NAMALWA (cell line): Measurements from ENCODE around the gene CCR8.
"Not testable (repeated sequence)": the region's sequence is repeated elsewhere in the genome, so short reads cannot be mapped to it uniquely, and the experiment has no call there.

Experiments
- DNase-seq: peaks from one replicate; pipeline ENCODE4 v3.0.0-alpha.2; 2015; ENCODE audit warnings: low spot score

The CCR8 gene

DNA sequence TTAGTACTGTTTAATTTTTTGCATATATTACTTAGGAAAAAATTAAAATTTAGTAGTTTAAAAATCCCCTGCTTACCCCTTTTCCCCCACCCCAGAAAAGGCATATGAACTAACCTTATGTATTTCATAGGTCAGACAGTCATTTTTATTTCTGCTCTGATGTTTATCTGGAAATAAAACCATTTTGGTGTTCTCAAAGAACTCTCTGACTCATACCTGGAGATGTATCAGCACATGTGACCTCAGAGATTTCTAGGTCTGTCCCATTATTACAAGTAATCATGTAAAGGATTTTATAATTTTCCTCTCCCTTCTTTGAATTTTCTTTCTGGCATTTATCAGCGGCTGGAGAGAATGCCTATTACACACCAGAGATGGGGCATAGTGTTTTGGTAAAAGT is 14.1 kb upstream of the CCR8 start:
- no peak for DNase-seq

DNA sequence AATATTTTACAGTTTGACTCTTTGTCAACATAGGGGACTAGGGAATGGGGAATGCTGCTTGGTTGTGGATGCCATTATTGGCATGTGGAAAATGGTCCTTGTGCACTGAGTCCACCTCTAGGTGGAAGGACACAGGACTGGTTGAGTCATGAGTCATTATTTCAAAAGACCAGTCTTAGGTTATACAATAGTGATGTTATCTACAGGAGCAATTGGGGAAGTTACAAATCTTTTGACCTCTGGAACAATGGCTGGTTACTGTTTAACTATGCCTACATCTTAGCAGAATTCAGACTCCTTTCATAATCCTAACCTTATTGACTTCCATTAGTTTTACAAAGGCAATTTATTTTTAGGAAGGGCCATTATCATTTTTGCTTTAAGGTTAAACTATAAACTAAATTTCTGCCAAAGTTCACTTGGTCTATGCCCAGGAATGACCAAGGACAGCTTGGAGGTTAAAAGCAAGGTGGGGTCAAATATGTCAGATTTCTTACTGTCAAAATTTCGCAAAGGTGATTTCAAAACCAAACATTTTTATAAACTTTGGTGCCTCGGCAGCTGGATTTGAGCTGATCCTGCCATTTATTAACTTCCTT is 11.8 kb upstream of the CCR8 start:
- no peak for DNase-seq

DNA sequence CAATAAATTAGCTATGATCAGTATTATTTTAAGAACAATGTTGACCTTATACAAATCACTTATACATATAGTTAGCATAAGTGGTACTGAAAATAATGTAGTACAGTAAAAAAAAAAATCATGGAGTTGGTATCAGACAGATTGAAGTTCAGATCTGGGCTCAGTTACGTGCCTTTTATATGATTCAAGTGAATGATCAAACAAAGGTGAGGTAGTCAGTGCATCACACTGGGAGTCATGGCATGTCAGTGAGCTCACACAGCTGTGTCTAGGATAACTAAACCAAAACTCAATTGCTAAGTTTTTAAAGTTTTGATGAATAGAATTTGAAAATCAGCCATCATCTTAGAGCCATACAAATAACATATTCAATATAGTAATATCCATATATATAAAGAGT is 11.2 kb upstream of the CCR8 start:
- no peak for DNase-seq

DNA sequence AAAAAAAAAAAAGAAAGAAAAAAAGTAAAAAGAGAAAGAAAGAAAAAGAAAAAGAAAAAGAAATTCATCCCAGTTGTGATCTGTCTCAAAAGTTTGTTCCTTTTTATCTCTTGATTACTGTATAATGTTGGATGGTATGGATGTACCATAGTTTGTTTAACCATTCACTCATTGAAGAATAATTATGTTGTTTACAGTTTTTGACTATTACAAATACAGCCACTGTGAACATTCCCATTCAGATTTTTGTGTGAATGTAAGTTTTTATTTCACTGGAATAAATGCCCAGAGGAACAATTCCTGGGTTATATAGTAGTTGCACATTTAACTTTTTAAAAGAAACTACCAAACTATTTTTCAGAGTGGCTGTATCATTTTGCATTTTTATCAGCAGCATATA is 10.3 kb upstream of the CCR8 start:
- no peak for DNase-seq

DNA sequence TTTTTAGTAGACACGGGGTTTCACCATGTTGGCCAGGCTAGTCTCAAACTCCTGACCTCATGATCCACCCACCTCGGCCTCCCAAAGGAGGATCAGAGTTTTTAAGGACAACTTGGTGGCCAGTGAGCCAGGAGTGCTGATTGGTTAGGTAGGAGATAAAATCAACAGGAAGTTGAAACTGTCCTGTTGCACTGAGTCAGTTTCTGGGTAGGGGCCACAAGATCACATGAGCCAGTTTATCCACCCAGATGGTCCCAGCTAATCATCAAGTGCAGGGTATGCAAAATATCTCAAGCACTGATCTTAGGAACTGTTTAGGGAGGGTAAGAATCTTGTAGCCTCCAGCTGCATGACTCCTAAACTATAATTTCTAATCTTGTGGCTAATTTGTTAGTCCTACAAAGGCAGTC is 7.9 kb upstream of the CCR8 start:
- DNase-seq = not testable (repeated sequence)

DNA sequence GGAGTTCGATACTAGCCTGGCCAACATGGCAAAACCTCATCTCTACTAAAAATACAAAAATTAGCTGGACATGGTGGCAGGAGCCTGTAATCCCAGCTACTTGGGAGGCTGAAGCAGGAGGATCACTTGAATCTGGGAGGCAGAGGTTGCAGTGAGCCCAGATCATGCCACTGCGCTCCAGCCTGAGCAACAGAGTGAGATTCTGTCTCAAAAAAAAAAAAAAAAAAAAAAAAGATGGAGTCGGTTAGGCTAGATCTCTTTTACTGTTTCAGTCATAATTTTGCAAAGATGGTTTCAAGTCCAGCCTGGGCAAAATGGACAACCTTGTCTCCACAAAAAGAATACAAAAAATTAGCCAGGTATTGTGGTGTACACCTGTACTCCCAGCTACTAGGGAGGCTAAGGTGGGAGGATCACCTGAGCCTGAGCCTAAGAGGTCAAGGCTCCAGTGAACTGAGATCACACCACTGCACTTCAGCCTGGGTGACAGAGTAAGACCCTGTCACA is 7.2 kb upstream of the CCR8 start:
- DNase-seq = not testable (repeated sequence)

DNA sequence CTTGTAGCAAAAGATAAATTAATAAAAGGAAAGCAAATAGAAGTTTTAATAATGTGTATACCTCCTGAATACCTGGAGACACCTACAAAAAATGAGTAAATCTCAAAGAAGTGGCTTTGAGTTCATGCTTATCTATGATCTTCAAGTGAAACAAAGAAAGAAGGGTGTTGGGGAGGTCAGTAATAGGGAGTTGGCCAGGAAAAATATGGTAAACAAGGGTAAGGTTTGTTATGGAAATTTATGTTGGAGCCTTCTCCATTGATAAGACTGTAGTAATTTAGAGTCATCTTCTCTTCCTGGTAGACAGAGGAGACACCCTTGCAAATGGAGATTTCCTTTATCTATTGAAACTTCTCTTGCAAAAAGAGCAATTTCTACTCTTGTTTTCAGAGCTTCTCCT is 6.6 kb upstream of the CCR8 start:
- DNase-seq = no peak

DNA sequence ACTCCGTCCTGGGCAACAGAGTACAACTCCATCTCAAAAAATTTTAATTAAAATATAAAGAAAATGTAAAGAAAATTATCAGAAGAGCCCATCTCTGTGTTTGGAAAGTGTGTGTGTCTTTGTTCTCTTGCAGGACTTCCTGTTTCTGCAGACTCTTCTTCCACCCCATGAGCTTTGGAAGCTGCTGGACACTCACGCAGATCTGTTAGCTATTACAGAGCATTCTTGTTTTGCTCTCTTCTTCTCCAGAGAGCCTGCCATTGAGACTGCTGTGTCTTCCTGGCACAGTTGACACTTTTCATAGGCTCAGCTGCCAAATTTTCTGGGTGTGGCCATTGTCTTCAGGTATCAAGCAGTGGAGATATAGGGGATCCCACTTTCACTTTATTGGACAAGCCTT is 6.0 kb upstream of the CCR8 start:
- DNase-seq = no peak

DNA sequence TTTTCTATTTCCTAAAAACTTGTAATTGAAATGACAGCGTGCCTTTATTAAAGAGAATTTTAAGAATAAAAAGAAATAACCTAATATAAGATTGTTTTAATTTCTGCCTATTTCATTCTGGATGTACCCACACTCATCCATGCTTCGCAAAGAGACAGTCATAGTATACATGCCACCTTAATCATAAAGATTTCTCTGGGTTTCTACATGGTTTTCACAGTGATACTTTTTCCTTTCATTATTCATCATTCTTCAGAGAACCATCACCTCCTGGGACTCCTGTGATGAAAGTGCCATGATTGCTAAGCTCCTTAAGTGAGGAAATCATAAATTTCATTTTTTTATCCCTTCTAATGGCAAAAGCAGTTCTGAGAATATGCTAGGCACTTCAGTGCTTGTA is 4.3 kb upstream of the CCR8 start:
- no peak for DNase-seq

DNA sequence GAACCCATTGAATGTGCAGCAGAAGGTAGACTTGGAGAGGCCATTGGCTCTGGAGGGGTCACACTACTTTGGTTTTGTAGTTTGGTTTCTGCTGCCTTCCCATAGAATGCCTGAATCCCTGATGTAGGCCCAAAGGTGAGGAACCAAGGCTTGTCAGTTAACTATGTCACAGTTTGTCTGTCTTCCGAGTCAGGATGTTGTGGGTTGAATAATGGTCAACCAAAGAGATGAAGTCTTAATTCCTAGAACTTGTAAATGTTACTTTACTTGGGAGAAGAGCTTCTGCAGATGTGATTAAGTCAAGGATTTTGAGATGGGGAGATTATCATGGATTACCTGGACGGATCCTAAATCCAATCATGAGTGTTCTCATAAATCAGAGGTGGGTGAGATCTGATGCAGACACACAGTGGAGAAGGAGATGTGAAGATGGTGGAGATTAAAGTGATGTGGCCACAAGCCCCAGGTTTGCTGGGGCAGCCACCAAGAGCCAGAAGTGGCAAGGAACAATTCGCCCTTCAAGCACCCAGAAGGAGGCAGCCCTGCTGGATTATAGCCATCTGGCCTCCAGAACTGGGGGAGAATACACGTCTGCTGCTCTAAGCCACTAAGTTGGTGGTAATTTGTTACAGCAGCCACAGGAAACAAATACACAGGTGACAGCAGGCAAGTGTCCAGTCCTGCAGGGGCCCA is 2.3 kb upstream of the CCR8 start:
- DNase-seq = no peak

DNA sequence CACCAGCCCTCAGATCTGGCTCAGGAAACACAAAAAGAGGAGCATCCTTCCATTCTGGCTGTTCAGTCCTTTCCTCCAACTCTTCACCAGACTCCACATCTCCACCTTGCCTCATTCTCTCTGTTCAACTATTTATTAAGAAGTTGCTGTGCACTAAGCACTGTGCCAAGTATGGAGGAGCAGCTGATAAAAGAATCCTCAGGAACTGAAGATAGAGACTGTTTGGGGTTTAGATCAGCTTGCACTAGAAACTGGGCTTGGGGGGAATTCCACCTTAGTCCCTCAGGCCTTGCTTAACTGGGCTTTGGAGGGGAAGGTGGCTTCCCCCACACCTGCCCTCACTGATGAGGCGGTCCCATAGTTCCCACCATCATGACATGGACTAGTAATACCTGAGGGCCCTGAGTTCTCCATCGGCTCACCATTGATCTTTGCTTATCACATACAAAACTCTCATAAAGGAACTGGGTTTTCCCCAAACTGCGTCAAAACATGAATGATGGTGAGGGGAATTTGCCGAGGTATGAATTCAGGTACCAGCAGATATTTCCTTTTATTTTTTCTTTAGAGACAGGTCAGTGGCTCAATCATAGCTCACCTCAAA is 1.7 kb upstream of the CCR8 start:
- no peak for DNase-seq

DNA sequence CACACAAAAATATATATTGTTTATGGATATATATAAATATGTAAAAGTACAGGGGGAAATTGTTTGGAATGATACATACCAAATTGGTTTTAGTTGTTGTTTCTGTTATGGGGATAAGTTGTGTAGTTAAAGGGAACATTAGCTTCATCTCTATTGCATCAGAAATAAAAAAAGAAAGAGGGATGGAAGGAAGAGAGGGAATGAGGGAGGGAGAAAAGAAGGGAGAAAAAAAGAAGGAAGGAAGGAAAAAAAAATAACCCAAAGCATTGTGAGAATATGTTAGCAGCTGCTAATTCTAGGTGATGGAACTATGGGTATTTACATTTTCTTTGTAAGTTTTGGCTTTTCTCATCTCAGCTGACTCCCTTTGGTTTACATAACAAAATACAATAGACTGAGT is 1.3 kb downstream of the CCR8 start:
- DNase-seq = no peak

DNA sequence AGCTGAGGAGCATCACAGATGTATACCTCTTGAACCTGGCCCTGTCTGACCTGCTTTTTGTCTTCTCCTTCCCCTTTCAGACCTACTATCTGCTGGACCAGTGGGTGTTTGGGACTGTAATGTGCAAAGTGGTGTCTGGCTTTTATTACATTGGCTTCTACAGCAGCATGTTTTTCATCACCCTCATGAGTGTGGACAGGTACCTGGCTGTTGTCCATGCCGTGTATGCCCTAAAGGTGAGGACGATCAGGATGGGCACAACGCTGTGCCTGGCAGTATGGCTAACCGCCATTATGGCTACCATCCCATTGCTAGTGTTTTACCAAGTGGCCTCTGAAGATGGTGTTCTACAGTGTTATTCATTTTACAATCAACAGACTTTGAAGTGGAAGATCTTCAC is 3.0 kb downstream of the CCR8 start:
- no peak for DNase-seq

DNA sequence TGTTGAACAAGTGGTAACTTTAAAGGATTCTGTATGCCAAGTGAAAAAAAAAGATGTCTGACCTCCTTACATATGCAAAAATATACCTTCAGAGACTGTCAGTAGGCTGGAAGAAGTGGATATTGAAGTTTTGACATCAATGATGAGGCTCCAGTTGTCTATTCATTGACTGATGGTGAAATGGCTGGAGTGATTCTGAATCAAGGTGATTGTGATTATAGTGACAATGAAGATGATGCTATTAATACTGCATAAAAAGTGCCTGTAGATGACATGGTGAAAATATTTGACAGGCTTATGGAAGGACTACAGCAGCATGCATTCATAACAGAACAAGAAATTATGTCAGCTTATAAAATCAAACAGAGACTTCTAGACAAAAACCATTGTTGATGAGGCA is 4.1 kb downstream of the CCR8 start:
- no peak for DNase-seq

DNA sequence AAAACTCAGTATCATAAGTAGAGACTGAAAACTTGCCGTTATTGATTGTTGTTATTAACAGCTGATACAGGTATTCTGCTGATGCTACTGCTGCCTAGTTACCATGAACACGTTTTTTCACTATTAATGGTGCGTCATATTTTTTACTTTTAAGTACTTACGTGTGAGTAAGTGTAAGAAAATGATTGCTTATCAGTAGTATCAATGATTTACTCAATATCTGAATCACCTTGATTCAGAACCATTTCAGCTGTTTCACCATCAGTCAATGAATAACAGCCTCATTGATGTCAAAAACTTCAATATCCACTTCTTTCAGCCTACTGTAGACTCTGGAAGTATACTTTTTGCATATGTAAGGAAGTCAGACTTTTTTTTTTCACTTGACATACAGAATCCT is 4.7 kb downstream of the CCR8 start:
- no peak for DNase-seq

DNA sequence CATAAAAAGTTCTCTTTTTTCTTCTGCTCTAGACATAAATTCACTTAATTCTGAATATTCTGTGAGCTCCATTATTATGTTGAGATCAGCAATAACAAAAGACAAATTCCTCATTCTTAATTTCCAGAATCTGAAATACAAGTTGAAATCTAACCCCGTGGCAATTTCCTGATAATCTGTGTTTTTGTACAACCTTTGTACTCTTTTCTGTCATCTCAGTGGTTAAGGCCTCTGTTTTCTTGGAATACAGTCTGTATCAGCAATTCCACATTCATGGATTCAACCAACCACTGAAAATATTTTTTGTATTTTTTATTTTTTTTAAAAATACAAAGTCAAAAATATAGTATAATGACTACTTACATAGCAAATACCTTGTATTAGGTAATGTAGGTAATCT is 8.7 kb downstream of the CCR8 start:
- no peak for DNase-seq

DNA sequence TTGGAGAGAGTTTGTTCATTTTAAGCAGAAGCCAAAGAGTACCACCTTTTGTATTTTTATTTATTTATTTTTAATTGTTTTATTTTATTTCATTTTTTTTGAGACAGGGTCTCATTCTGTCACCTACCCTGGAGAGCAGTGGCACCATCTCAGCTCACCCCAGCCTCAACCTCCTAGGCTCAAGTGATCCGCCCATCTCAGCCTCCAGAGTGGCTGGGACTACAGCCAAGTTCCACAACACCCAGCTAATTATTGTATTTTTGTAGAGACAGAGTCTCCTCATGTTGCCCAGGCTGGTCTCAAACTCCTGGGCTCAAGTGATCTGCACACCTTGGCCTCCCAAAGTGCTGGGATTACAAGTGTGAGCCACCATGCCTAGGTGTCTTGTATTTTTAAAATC is 9.6 kb downstream of the CCR8 start:
- DNase-seq = no peak

DNA sequence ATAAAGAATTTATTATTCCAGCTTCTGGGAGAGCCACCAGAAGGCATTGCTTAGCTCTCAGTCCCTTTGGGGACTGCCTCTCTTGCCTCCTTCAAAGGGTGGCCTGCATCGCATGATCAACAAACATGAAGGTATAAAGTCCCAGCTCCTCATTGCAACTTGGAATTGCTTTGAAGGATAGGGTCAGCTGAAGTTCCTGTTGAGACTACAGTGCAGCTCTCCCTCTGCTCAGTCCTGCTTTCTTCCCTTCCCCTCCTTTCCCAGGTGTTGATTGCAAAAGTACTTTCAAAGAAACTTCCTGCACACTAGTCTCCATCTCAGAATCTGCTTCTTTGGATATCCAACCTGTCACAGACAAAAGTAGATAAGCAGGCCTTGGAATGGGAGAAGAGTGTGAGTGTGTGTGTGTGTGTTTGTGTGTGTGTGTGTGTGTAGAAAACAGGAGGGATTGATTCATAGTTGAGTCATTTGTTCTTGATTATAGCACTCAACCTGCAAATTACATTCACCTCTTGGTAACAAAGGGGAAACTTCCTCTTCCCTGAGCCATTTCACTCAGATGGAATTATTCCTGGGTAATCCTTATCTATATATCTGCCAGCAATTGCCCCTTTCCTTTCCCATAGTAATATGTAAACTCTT is 13.7 kb downstream of the CCR8 start:
- DNase-seq = no peak

DNA sequence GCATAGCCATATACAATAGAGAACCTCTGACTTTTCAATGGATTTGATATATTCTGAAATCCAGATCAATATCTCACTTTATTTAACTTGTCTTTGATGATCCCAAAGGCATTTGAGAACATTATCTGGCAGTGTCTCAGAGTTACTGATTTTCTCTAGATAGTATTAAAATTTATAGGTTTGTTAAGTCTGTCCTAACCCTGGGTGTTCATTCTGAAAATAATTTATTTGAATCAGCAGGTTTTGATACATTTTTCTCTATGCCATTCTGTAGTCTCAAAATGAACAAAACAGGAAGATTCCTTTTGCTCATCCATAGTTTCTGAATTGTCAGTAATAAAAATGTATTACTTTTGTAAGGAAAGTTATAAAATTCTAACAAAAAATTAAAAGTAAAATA is 14.3 kb downstream of the CCR8 start:
- DNase-seq = no peak

DNA sequence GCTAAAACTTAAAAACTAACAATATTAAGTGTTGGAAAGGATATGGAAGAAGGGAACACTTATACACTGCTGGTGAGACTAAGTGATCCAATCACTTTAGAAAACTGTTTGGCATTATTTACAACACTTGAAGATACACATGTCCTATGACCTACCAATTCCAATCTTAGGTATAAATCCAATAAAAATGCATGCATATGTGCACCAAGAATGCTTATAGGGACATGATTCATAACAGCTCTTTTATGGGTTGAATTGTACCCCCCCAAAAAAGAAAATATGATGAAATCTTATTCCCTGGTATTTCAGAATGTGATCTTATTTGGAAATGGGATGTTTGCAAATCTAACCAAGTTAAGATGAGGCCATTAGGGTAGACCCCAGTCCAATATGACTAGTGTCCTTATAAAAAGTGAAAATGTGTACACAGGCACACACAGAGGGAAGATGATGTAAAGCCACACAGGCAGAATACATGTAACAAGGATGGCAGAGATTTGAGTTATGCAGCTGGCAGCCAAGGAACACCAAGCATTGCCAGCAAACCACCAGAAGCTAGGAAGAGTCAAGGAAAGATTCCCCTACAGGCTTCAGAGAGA is 15.3 kb downstream of the CCR8 start:
- DNase-seq = no peak

DNA sequence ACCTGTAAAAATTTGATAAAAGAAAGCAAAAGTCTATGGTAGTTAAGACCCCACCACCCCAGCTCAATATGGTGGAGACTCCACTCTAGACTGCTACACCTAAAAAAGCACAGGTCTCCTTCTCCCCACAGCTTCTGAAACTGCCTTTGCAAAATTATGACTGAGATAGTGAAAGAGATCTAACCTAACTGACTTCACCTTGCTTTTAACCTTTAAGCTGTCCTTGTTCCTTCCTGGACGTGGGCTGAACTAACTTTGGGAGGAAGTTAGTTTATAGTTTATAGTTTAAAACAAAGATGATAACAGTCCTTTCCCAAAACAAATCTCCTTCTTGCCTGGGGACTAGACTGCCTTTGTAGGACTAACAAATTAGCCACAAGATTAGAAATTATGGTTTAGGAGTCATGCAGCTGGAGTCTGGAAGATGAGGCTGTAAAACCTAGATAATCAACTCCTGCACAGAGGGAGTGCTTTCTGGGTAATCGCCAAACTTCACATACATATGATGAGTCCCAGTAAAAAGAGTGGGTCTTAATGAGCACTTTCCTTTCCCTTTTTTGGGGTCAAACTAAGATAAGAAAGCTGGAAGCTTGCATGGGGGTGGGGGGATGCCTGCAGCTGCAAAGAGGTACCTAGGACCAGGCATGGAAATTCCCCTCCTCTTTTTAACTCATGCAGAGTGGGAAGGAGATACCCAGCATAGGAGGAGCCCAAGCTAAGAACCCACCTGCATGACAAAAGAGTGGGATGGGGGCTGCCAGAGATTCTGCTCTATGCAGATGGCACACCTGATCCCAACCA is 17.5 kb downstream of the CCR8 start:
- DNase-seq = no peak

DNA sequence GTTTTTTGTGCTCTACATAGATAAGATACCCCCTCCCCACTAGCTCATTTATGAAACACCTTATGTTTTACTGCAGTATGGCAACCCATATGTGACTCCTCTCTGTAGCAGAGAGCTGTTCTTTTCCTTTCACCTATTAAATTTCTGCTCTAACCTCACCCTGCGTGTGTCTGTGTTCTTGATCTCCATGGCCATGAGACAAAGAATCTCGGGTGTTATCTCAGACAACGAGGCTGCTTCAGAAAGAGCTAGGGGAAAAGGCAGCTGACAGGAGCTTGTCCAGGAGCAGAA is 18.0 kb downstream of the CCR8 start:
- DNase-seq = no peak
